B cell (primary cell): ENCODE data around the gene ZBTB8OS. TPM values are rescaled to one million over a fixed set of nuclear protein-coding genes. Genes with fewer than 3 reads are reported as not detected.
A peak's percentile ranks its signal among the peaks of the same experiment; 100 is the strongest.

Source experiments
- ATAC-seq: fragments of 200-7000 bp; cut with Tn5 transposase; one replicate; pipeline ENCODE4 v1.10.0; 2021; ENCODE audit warnings: low read depth, mild to moderate bottlenecking, moderate number of reproducible peaks, moderate library complexity
- CTCF ChIA-PET: fragments of 350-600 bp; sonication (Branson Sonifier 250); formaldehyde crosslinking; loops from one replicate; lab custom pipeline; 2021; ENCODE audit warnings: antibody characterized with exemption, inconsistent platforms; lab: Charles Lee
- POLR2A ChIA-PET: fragments of 350-600 bp; sonication (Branson Sonifier 250); formaldehyde crosslinking; loops from one replicate; lab custom pipeline; 2021; ENCODE audit warnings: antibody characterized with exemption; lab: Charles Lee
- DNase-seq: peaks from one replicate; pipeline ENCODE4 v3.0.0; 2013
- H2AFZ ChIP-seq: 2 replicates; pipeline ENCODE4 v1.6.1; 2012; ENCODE audit warnings: mild to moderate bottlenecking, low read depth, low read length; ENCODE audit not compliant: insufficient read depth, poor library complexity, severe bottlenecking
- H3K27ac ChIP-seq, 2 donors: 1 replicate in 1 of 2; 2 replicates in 1 of 2; pipeline ENCODE4 v1.5.1; 2012 to 2013; ENCODE audit warnings: low read length in 2 of 2, mild to moderate bottlenecking in 2 of 2, moderate library complexity in 1 of 2
- H3K27me3 ChIP-seq, 4 experiments: fragments of 200-600 bp in 1 of 4; sonication (generic) in 1 of 4; replicated peaks in 1 of 4; 1 replicate in 2 of 4; 2 replicates in 2 of 4; pipeline versions ENCODE4 v1.6.1 to v1.7.0; 2013 to 2016; ENCODE audit warnings: low read length in 3 of 4, mild to moderate bottlenecking in 2 of 4, mixed read lengths in 1 of 4, moderate library complexity in 1 of 4; ENCODE audit not compliant: insufficient read depth in 4 of 4, control insufficient read depth in 3 of 4; ENCODE audit errors: control extremely low read depth in 1 of 4
- H3K36me3 ChIP-seq, 2 experiments: replicated peaks in 1 of 2; 1 replicate in 1 of 2; 2 replicates in 1 of 2; pipeline versions ENCODE4 v1.6.1 to v1.7.1; 2013; ENCODE audit warnings: low read length in 1 of 2; ENCODE audit not compliant: insufficient read depth in 2 of 2, control insufficient read depth in 1 of 2; ENCODE audit errors: control extremely low read depth in 1 of 2, extremely low read depth in 1 of 2
- H3K4me1 ChIP-seq, 2 donors: fragments of 200-600 bp in 1 of 2; sonication (generic) in 1 of 2; 1 replicate in 1 of 2; 2 replicates in 1 of 2; pipeline versions ENCODE4 v1.5.1 to v1.6.1; 2013 to 2017; ENCODE audit warnings: low read length in 2 of 2; ENCODE audit not compliant: control insufficient read depth in 2 of 2, insufficient read depth in 2 of 2
- H3K4me2 ChIP-seq: replicated peaks from 2 replicates; pipeline ENCODE3; 2012; ENCODE audit warnings: mild to moderate bottlenecking, low read depth, low read length; ENCODE audit not compliant: poor library complexity, severe bottlenecking
- H3K4me3 ChIP-seq, 5 experiments: fragments of 200-600 bp in 1 of 5; sonication (generic) in 1 of 5; 1 replicate in 3 of 5; 2 replicates in 2 of 5; pipeline versions ENCODE4 v1.5.1 to v1.7.0; 2011 to 2016; ENCODE audit warnings: low read length in 4 of 5, mild to moderate bottlenecking in 4 of 5, low read depth in 2 of 5, control low read depth in 1 of 5, moderate library complexity in 1 of 5; ENCODE audit not compliant: insufficient read depth in 1 of 5; ENCODE audit errors: control extremely low read depth in 1 of 5, extremely low read depth in 1 of 5
- H3K79me2 ChIP-seq: fragments of 200-600 bp; sonication (generic); one replicate; pipeline ENCODE4 v1.6.0; 2016; ENCODE audit warnings: low read length; ENCODE audit not compliant: control insufficient read depth, insufficient read depth
- H3K9ac ChIP-seq: fragments of 200-600 bp; sonication (generic); 2 replicates; pipeline ENCODE4 v1.6.1; 2017; ENCODE audit warnings: mild to moderate bottlenecking, low read length, moderate library complexity
- H3K9me3 ChIP-seq, 3 donors: one replicate each; pipeline versions ENCODE4 v1.6.1 to v1.7.1; 2013; ENCODE audit warnings: low read length in 2 of 3; ENCODE audit not compliant: control insufficient read depth in 2 of 3, insufficient read depth in 1 of 3; ENCODE audit errors: control extremely low read depth in 1 of 3
- H4K20me1 ChIP-seq: 2 replicates; pipeline ENCODE4 v1.6.0; 2012; ENCODE audit warnings: mild to moderate bottlenecking, low read length; ENCODE audit not compliant: insufficient read depth, control insufficient read depth, poor library complexity, severe bottlenecking
- H3K27ac Mint-ChIP-seq: one replicate; pipeline ENCODE4 v1.8.0; 2021; ENCODE audit warnings: mixed read lengths
- H3K27me3 Mint-ChIP-seq: one replicate; pipeline ENCODE4 v1.8.0; 2021; ENCODE audit warnings: mixed read lengths
- H3K4me1 Mint-ChIP-seq: one replicate; pipeline ENCODE4 v1.8.0; 2021; ENCODE audit warnings: mixed read lengths
- H3K4me3 Mint-ChIP-seq: one replicate; pipeline ENCODE4 v1.8.0; 2021; ENCODE audit warnings: mixed read lengths
- H3K9me3 Mint-ChIP-seq: one replicate; pipeline ENCODE4 v1.8.0; 2022; ENCODE audit warnings: mixed read lengths; ENCODE audit not compliant: insufficient read depth
- EZH2 ChIP-seq: IDR thresholded peaks from 2 replicates; pipeline ENCODE4 v1.6.1; 2012; ENCODE audit warnings: borderline replicate concordance, low read depth, mild to moderate bottlenecking, moderate library complexity, low read length; ENCODE audit not compliant: insufficient read depth, poor library complexity, severe bottlenecking
- WGBS: methylation state at CpG from one replicate; pipeline ENCODE4 v1.1.5; 2013; ENCODE audit warnings: missing lambda C conversion rate; ENCODE audit not compliant: insufficient coverage; 5-methylcytosine and 5-hydroxymethylcytosine counted together
- intact Hi-C: fragments of 100-400 bp; cut with micrococcal nuclease; formaldehyde crosslinking; loops from one replicate; pipeline ENCODE4 v1.10.0; 2022
- polyA plus RNA-seq: library from polyadenylated mRNA; depleted of rRNA; stranded (reverse); fragments of >200 nt; gene quantifications from 2 replicates; pipeline ENCODE4 v1.2.3, GENCODE V29; 2012
- total RNA-seq, 2 donors: library from RNA; stranded (reverse); fragments of 120-200 nt in 1 of 2; gene quantifications; 1 replicate in 1 of 2; 2 replicates in 1 of 2; pipeline versions ENCODE4 v1.2.3 to v1.2.4, GENCODE V29; 2013 to 2022
- TF ChIP-seq, protein P1 (sequence below): fragments of 200-600 bp; IDR thresholded peaks from one replicate; pipeline ENCODE4 v1.8.0; 2022; ENCODE audit warnings: antibody characterized with exemption, mild to moderate bottlenecking

ZBTB8OS gene
- total and polyA plus RNA-seq, 2 donors (not counting 1 experiment from before 2014, with no cell fraction given), result 35.1 to 50.9 TPM

DNA sequence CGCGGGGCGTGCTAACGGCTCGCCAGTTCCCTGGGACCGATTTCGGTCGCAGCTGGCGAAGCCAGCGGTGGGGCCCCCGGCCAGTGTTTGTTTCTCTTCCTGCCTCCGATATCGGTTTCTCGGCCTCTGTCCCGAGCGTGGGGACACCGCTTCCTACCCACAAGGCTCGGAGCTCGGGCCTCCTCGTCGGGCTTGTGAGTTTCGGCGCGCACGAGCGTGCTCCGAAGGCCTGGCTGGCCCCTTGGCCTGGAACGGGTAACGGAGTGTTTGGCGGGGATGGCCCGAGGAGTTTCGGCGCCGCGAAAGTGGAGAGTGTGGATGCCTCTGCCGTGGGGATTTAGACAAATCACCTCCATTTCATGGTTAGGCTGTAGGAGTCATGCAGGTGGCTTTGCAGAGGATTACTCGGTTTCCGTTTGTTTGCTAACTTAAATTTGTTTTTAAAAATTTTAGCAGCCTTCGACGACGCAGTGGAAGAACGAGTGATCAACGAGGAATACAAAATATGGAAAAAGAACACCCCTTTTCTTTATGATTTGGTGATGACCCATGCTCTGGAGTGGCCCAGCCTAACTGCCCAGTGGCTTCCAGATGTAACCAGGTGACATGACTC is 1.2 kb upstream of the ZBTB8OS start:
- Histone ChIP-seq H3K9me3 (no peaks in the 10 kb centered on the region), H3K79me2 (peaks cover 78% of the 10 kb centered on the region), H4K20me1 (peaks cover 25% of the 10 kb centered on the region), H2AFZ (peak overlapping the region; percentile 79), H3K27me3 (no peaks in the 10 kb centered on the region), H3K9ac (peak overlapping the region; percentile 88), H3K27ac (peak overlapping the region; percentile 91 to 100), H3K36me3 (peaks cover 0 to 31% of the 10 kb centered on the region in 2 experiments), H3K4me3 (peak overlapping the region; percentile 47 to 96 (median 81)), H3K4me2 (peak overlapping the region; percentile 98), H3K4me1 (peaks cover 21 to 31% of the 10 kb centered on the region in 2 donors)
- no peaks in the 10 kb centered on the region for H3K9me3 Mint-ChIP-seq
- H3K27me3 Mint-ChIP-seq, result no peaks in the 10 kb centered on the region
- CTCF ChIA-PET, result interaction anchor here (1.0 to 1.5 kb wide), 4 partner anchors 8 to 476 kb away, joined by 3 to 5 read pairs (median 4); no protein-coding TSS in a partner anchor
- POLR2A ChIA-PET, result interaction anchor here (0.7 to 1.3 kb wide), 8 partner anchors 9 to 638 kb away, joined by 3 to 7 read pairs (median 4); partner anchors contain the start of genes KHDRBS1, S100PBP, TMEM39B and YARS1
- DNase-seq (no peak), ATAC-seq (no peak)
- 2% methylated on average over 33 of the region's 43 CpGs for WGBS
- peaks cover 56% of the 10 kb centered on the region for H3K4me1 Mint-ChIP-seq
- peak overlapping the region; percentile 98 for H3K4me3 Mint-ChIP-seq
- peak overlapping the region; percentile 100 for H3K27ac Mint-ChIP-seq
- intact Hi-C loops, result loop anchor here (2.0 to 5.0 kb wide), 5 partner anchors 129 to 639 kb away; partner anchors contain the start of genes KHDRBS1, RNF19B, TMEM39B and TRIM62
- TF ChIP-seq, protein P1, sequence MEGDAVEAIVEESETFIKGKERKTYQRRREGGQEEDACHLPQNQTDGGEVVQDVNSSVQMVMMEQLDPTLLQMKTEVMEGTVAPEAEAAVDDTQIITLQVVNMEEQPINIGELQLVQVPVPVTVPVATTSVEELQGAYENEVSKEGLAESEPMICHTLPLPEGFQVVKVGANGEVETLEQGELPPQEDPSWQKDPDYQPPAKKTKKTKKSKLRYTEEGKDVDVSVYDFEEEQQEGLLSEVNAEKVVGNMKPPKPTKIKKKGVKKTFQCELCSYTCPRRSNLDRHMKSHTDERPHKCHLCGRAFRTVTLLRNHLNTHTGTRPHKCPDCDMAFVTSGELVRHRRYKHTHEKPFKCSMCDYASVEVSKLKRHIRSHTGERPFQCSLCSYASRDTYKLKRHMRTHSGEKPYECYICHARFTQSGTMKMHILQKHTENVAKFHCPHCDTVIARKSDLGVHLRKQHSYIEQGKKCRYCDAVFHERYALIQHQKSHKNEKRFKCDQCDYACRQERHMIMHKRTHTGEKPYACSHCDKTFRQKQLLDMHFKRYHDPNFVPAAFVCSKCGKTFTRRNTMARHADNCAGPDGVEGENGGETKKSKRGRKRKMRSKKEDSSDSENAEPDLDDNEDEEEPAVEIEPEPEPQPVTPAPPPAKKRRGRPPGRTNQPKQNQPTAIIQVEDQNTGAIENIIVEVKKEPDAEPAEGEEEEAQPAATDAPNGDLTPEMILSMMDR, result no peak
- TF ChIP-seq EZH2, result no peak
